ENCODE results near the gene TBC1D10A.

DNA sequence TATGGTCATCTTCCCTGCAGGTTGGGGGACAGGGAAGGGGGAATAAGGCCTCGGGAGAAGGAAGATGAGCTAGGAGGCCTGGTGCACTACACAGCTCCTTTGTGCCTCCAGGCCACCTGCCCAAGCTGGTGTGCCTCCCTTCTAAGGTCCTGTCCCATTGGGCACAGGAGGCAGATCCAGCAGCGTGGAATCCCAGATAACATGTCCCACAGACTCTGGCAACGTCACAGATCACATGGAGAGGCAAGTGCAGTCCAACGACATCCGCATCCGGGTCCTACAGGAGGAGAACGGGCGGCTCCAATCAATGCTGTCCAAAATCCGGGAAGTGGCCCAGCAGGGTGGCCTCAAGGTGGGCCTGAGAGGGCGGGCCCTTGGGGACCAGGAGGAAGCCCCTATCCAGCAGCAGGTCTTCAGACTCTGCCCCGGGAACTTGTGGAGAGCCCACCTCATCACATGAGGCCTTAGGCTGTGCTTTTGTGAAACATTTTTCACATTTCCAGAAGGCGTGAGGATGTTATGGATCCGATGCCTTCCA, 48.6 kb upstream of the TBC1D10A start:
- TF ChIP-seq, protein P1, sequence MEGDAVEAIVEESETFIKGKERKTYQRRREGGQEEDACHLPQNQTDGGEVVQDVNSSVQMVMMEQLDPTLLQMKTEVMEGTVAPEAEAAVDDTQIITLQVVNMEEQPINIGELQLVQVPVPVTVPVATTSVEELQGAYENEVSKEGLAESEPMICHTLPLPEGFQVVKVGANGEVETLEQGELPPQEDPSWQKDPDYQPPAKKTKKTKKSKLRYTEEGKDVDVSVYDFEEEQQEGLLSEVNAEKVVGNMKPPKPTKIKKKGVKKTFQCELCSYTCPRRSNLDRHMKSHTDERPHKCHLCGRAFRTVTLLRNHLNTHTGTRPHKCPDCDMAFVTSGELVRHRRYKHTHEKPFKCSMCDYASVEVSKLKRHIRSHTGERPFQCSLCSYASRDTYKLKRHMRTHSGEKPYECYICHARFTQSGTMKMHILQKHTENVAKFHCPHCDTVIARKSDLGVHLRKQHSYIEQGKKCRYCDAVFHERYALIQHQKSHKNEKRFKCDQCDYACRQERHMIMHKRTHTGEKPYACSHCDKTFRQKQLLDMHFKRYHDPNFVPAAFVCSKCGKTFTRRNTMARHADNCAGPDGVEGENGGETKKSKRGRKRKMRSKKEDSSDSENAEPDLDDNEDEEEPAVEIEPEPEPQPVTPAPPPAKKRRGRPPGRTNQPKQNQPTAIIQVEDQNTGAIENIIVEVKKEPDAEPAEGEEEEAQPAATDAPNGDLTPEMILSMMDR (IDR thresholded peaks at IDR 0.05; ENCODE audit: insufficient read depth, low read depth, low read length), result no peak
- TF ChIP-seq EZH2 (IDR thresholded peaks at IDR 0.05; ENCODE audit: insufficient read depth, low read length), result no peak

Measured in astrocyte (in vitro differentiated cells and primary cell).